HG03108 (cell line): Measurements from ENCODE around the gene DDX59.
"Not testable (repeated sequence)": the region's sequence is repeated elsewhere in the genome, so short reads cannot be mapped to it uniquely, and the experiment has no call there.

Experiments used
- ATAC-seq: cut with Tn5 transposase; IDR thresholded peaks from one replicate; pipeline ENCODE4 v1.9.1; 2021; ENCODE audit warnings: moderate library complexity; ENCODE audit not compliant: unreplicated experiment

DDX59 gene

DNA sequence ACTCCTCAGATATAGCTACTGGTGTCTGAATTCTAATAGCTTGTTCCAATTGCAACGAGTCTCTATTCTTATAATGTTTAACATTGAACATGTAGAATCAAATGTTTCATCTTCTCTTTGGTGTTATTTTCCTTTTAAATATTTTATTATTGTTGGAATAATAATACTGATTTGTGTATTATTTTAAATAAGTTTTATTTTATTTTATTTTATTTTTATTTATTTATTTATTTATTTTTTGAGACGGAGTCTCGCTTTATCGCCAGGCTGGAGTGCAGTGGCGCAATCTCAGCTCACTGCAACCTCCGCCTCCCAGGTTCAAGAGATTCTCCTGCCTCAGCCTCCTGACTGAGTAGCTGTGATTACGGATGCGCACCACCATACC, 39.2 kb downstream of the DDX59 start:
- ATAC-seq = not testable (repeated sequence)

DNA sequence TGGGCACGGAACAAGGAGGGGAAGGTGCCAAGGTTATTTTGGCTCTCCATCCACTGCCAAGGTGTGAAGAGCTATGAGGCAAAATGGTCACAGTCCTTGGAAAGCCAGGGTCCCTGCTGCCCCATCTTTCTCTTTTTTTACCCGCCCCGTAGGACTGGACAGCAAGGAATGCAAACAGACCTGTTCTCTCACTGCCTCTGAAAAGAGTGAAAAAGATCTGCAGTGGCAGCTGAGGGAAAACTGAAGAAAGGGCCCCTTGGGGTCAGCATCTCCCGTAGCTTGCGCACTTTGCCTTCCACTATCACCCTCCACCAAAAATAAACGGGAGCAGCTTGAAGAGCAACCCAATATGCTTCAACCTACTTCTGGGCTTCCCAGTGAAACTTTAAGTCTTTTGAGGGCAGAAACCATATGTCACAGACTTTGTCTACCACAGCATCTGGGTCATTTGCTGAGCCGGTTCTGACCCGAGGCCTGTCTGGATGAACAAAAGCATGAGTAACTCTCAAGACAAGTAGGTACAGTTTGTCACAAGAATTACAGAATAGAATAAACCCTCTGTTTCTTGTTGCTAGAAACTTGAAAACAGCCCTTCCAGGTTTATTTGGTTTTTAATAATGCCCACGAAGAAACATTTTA, 39.7 kb downstream of the DDX59 start:
- ATAC-seq = no peak

DNA sequence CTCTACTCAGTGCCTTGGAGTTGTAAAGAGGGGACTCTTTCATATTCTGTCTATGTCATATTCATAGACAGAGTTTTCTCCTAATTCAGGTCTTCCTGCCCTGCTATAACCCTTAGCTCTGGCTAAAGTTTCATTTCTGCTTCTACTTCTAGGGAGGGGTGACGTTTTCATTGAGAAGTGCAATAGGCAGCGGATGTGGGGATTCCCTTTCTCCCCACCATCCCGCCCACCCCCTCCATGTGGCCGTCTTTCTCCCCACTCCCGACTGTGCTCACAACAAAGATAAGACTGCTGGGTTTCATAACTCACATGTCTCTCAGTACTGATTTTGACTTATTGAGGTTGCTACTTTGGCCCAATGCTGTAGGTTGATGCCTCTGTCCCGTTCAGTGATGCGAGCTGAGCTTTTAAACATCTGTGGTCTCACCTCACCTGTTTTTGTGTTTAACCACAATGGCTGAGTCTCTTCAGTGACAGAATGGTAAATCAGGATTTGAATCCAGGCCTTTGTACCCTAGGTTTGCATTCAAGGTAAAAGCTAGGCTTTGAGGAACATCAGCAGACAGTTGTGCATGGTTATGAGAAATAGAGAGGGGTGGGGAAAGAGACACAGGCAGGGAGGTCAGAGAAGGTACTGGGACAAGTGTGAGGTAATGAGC, 41.4 kb downstream of the DDX59 start:
- peak; percentile 64 for ATAC-seq

GRCh38 chr1:200627575-200628222, 42.0 kb downstream of the DDX59 start:
- no peak for ATAC-seq

DNA sequence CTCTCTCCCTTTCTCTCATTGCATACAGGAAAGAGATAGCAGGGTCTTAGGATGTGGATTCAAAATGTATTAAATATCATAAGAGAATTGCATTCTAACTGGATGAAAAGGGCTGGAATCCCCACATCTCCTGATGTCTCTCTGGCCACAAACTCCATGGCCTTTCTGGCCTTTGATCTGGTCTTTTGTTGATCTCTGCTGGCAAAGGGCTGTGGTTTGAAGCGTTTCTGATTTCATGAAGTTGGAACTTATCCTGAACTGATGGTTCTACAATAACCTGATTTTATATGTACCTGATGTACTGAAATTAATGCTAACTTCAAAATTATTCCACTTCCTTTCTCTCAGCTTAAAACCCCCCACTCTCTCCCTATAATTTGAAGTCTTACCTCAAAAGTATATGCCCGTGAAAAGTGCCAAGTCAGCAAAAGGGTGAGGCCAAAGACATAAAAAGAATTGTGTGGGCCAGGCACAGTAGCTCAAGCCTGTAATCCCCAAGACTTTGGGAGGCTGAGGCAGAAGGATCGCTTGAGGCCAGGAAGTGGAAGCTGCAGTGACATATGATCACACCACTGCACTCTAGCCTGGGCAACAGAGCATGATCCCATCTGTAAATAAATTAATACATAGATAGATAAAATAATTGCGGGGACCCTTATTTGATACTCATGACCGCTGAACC, 42.7 kb downstream of the DDX59 start:
- ATAC-seq = no peak

- ATAC-seq = no peak
These were observed 44.3 kb downstream of the DDX59 start for GRCh38 chr1:200625381-200625824.

- ATAC-seq = no peak
These were observed 44.9 kb downstream of the DDX59 start for GRCh38 chr1:200624679-200625335.

GRCh38 chr1:200620273-200621131, 49.2 kb downstream of the DDX59 start, which contains the start of gene KIF14:
KIF14 (minus strand) TSS chr1:200620751; CDS start chr1:200618723, 2,028 bp downstream.
- peak; percentile 94 for ATAC-seq

DNA sequence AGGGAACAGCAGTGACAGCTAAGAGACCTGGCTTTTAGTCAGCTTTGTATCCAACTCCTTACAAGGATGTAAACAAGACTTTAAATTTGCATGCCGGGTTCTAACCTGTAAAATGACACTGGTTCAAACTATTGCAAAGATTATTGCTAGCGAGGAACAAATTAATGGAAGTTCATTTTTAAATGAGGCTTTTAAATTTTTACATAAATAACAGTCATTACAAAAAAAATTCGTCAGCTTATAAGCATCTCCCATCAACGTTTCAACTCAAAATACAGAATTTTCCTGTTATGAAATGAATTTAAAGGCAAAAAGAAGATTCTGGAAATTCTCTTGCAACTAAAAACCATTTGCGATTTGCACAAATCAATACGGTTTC, 49.8 kb downstream of the DDX59 start:
- no peak for ATAC-seq

- ATAC-seq = no peak
These were observed 58.9 kb downstream of the DDX59 start for GRCh38 chr1:200610846-200611245.

- no peak for ATAC-seq
These were observed 67.1 kb downstream of the DDX59 start for GRCh38 chr1:200602632-200603031.
